NCI-H2196 (cell line): ENCODE measurements around the gene ACTC1.

Experiments used
- DNase-seq: peaks from one replicate; lab custom pipeline; 2025; ENCODE audit not compliant: unreplicated experiment; lab: John Stamatoyannopoulos, UW

ACTC1 gene

GRCh38 chr15:34802371-34802770, 7.0 kb upstream of the ACTC1 start:
- DNase-seq, result no peak

- peak; percentile 3 for DNase-seq
Observed at GRCh38 chr15:34799149-34800101, 4.1 kb upstream of the ACTC1 start.

- no peak for DNase-seq
Observed at GRCh38 chr15:34796847-34797435, 1.6 kb upstream of the ACTC1 start.

GRCh38 chr15:34794590-34795206, 651 bp downstream of the ACTC1 start:
- no peak for DNase-seq

GRCh38 chr15:34793901-34794300, 1.4 kb downstream of the ACTC1 start:
- DNase-seq, result no peak

GRCh38 chr15:34793071-34793470, 2.3 kb downstream of the ACTC1 start:
- no peak for DNase-seq

- DNase-seq, result no peak
Observed at GRCh38 chr15:34791701-34792100, 3.6 kb downstream of the ACTC1 start.

- no peak for DNase-seq
Observed at GRCh38 chr15:34790121-34790520, 5.2 kb downstream of the ACTC1 start.

- DNase-seq, result no peak
Observed at GRCh38 chr15:34789326-34789725, 6.0 kb downstream of the ACTC1 start.

- DNase-seq, result peak; percentile 1
Observed at GRCh38 chr15:34786206-34786605, 9.1 kb downstream of the ACTC1 start.

- DNase-seq, result no peak
Observed at GRCh38 chr15:34783991-34784390, 11.4 kb downstream of the ACTC1 start.

GRCh38 chr15:34783431-34783830, 11.9 kb downstream of the ACTC1 start:
- DNase-seq, result no peak

- no peak for DNase-seq
Observed at GRCh38 chr15:34782901-34783300, 12.4 kb downstream of the ACTC1 start.

GRCh38 chr15:34780725-34781124, 14.6 kb downstream of the ACTC1 start:
- no peak for DNase-seq

- DNase-seq, result no peak
Observed at GRCh38 chr15:34776606-34777105, 18.7 kb downstream of the ACTC1 start.

GRCh38 chr15:34773917-34774316, 21.4 kb downstream of the ACTC1 start:
- DNase-seq, result no peak

- DNase-seq, result no peak
Observed at GRCh38 chr15:34773013-34773412, 22.3 kb downstream of the ACTC1 start.

GRCh38 chr15:34772312-34772711, 23.0 kb downstream of the ACTC1 start:
- DNase-seq, result no peak

- no peak for DNase-seq
Observed at GRCh38 chr15:34769711-34770110, 25.6 kb downstream of the ACTC1 start.

- no peak for DNase-seq
Observed at GRCh38 chr15:34768530-34768929, 26.8 kb downstream of the ACTC1 start.

GRCh38 chr15:34765741-34766140, 29.6 kb downstream of the ACTC1 start:
- DNase-seq, result no peak

- DNase-seq, result no peak
Observed at GRCh38 chr15:34760909-34761308, 34.4 kb downstream of the ACTC1 start.
